GM08714 (cell line): ENCODE data around the gene RTP3.

Experiments used
- H3K4me3 ChIP-seq: fragments of 200-500 bp; sonication (Bioruptor generic); 2 replicates; pipeline ENCODE4 v1.5.1; 2014; ENCODE audit warnings: mild to moderate bottlenecking, low read length, inconsistent platforms
- ZNF274 ChIP-seq: IDR thresholded peaks from 2 replicates; pipeline ENCODE4 v1.6.1; 2012; ENCODE audit warnings: mild to moderate bottlenecking, low read depth, low read length

Gene RTP3

GRCh38 chr3:46497556-46498265 lies at the start of gene RTP3:
TSS of gene RTP3 (plus strand) at chr3:46497976. CDS start at chr3:46498063, 87 bp downstream.
- no peak within 1 kb of the TSS for H3K4me3 ChIP-seq
- no peak for TF ChIP-seq ZNF274

- no peak for TF ChIP-seq ZNF274
- H3K4me3 ChIP-seq, result no peak overlapping the region
These were observed 49.1 kb upstream of the RTP3 start for GRCh38 chr3:46448721-46449120.

- no peak overlapping the region for H3K4me3 ChIP-seq
- no peak for TF ChIP-seq ZNF274
These were observed 47.8 kb upstream of the RTP3 start for GRCh38 chr3:46449755-46450552.

- no peak for TF ChIP-seq ZNF274
- no peak overlapping the region for H3K4me3 ChIP-seq
These were observed 44.1 kb upstream of the RTP3 start for GRCh38 chr3:46453526-46454208.

- no peak for TF ChIP-seq ZNF274
These were observed 43.6 kb upstream of the RTP3 start for GRCh38 chr3:46454209-46454595.

GRCh38 chr3:46454606-46455005 lies 43.2 kb upstream of the RTP3 start:
- no peak overlapping the region for H3K4me3 ChIP-seq
- TF ChIP-seq ZNF274, result no peak

More at GRCh38 chr3:46454209-46454595, 43.6 kb upstream of the RTP3 start:
- no peak overlapping the region for H3K4me3 ChIP-seq

- no peak for TF ChIP-seq ZNF274
- no peak overlapping the region for H3K4me3 ChIP-seq
These were observed 42.3 kb upstream of the RTP3 start for GRCh38 chr3:46455231-46456115.

GRCh38 chr3:46456118-46456517 lies 41.7 kb upstream of the RTP3 start:
- H3K4me3 ChIP-seq, result no peak overlapping the region
- no peak for TF ChIP-seq ZNF274

- no peak overlapping the region for H3K4me3 ChIP-seq
- TF ChIP-seq ZNF274, result no peak
These were observed 37.7 kb upstream of the RTP3 start for GRCh38 chr3:46460051-46460450.

GRCh38 chr3:46462111-46462510 lies 35.7 kb upstream of the RTP3 start:
- TF ChIP-seq ZNF274, result no peak
- H3K4me3 ChIP-seq, result no peak overlapping the region

- no peak overlapping the region for H3K4me3 ChIP-seq
- no peak for TF ChIP-seq ZNF274
These were observed 35.3 kb upstream of the RTP3 start for GRCh38 chr3:46462511-46462910.

- no peak overlapping the region for H3K4me3 ChIP-seq
- TF ChIP-seq ZNF274, result no peak
These were observed 34.5 kb upstream of the RTP3 start for GRCh38 chr3:46463120-46463867.

GRCh38 chr3:46463868-46464241 lies 33.9 kb upstream of the RTP3 start:
- TF ChIP-seq ZNF274, result no peak
- no peak overlapping the region for H3K4me3 ChIP-seq
